Esophagus squamous epithelium (tissue), 5 donors: Measurements from ENCODE around the gene MAGI1. TPM values are rescaled to one million over a fixed set of nuclear protein-coding genes. Genes with fewer than 3 reads are reported as not detected.

Source experiments
- DNase-seq: peaks from one replicate; lab custom pipeline; 2025; lab: John Stamatoyannopoulos, UW
- H3K27ac ChIP-seq, 4 donors: fragments of 200-600 bp; sonication (generic); one replicate each; pipeline ENCODE4 v1.5.1; 2016 to 2019; ENCODE audit warnings: mild to moderate bottlenecking in 1 of 4
- H3K27me3 ChIP-seq, 4 donors: fragments of 200-600 bp; sonication (generic); 1 replicate in 3 of 4; 2 replicates in 1 of 4; pipeline versions ENCODE4 v1.5.1 to v1.6.0; 2017 to 2021; ENCODE audit warnings: antibody characterized with exemption in 1 of 4
- H3K36me3 ChIP-seq, 3 donors: fragments of 200-600 bp; sonication (generic); one replicate each; pipeline ENCODE4 v1.5.1; 2016 to 2019
- H3K4me1 ChIP-seq, 3 donors: fragments of 200-600 bp; sonication (generic); one replicate each; pipeline ENCODE4 v1.5.1; 2017 to 2019
- H3K4me3 ChIP-seq, 4 donors: fragments of 200-600 bp; sonication (generic); 1 replicate in 3 of 4; 2 replicates in 1 of 4; pipeline ENCODE4 v1.5.1; 2016 to 2019; ENCODE audit warnings: mild to moderate bottlenecking in 2 of 4, moderate library complexity in 1 of 4
- H3K9me3 ChIP-seq, 3 donors: fragments of 200-600 bp; sonication (generic); one replicate each; pipeline ENCODE4 v1.5.1; 2016 to 2019
- CTCF ChIP-seq, 6 experiments: fragments of 450-650 bp in 4 of 6; fragments of 200-600 bp in 2 of 6; sonication (generic) in 2 of 6; IDR thresholded peaks; one replicate each; pipeline ENCODE4 v1.5.1; 2016 to 2019; ENCODE audit warnings: antibody characterized with exemption in 6 of 6, mild to moderate bottlenecking in 4 of 6, moderate library complexity in 4 of 6
- POLR2A ChIP-seq, 4 donors: fragments of 450-650 bp; IDR thresholded peaks; one replicate each; pipeline ENCODE4 v1.6.1; 2017; ENCODE audit warnings: antibody characterized with exemption in 4 of 4, mild to moderate bottlenecking in 4 of 4, moderate library complexity in 3 of 4
- WGBS, 2 donors: methylation state at CpG; one replicate each; pipeline ENCODE4 v1.1.5; 2018; 5-methylcytosine and 5-hydroxymethylcytosine counted together
- intact Hi-C: fragments of 100-400 bp; cut with DNase I; formaldehyde crosslinking; loops from one replicate; pipeline ENCODE4 v1.15.0; 2022
- total RNA-seq, 4 donors: library from RNA; depleted of rRNA; stranded (reverse); fragments of >200 nt; gene quantifications; one replicate each; pipeline ENCODE4 v1.1.0, GENCODE V29; 2016
- donor health status: DM: yes; HTN: yes; CAD: no.

MAGI1 gene
- total RNA-seq, 4 donors from 2014 or later = 12.0 to 28.2 (median 21.1) TPM

GRCh38 chr3:65632414-65632813 is 406.3 kb downstream of the MAGI1 start:
- DNase-seq = no peak

GRCh38 chr3:65628978-65629377 is 409.7 kb downstream of the MAGI1 start:
- DNase-seq = no peak
- no peak for TF ChIP-seq POLR2A (IDR thresholded peaks at IDR 0.05)
- TF ChIP-seq CTCF (IDR thresholded peaks at IDR 0.05) = no peak
- H3K4me1 ChIP-seq = no peaks in the 10 kb centered on the region
- intact Hi-C loops = no loop called here
- H3K4me3 ChIP-seq = no peak overlapping the region
- H3K9me3 ChIP-seq = no peaks in the 10 kb centered on the region
- H3K36me3 ChIP-seq = no peaks in the 10 kb centered on the region
- 89 to 93% methylated on average over 2 of the region's 2 CpGs for WGBS, 2 donors
- no peak overlapping the region for H3K27ac ChIP-seq
- no peaks in the 10 kb centered on the region for H3K27me3 ChIP-seq

More at GRCh38 chr3:65632414-65632813, 406.3 kb downstream of the MAGI1 start:
- Histone ChIP-seq H3K4me3 (no peak overlapping the region), H3K27me3 (no peaks in the 10 kb centered on the region), H3K4me1 (no peaks in the 10 kb centered on the region), H3K9me3 (no peaks in the 10 kb centered on the region), H3K36me3 (no peaks in the 10 kb centered on the region), H3K27ac (no peak overlapping the region)
- TF ChIP-seq POLR2A (IDR thresholded peaks at IDR 0.05) (no peak), CTCF (IDR thresholded peaks at IDR 0.05) (no peak)
- intact Hi-C loops = no loop called here

GRCh38 chr3:65627062-65627461 is 411.7 kb downstream of the MAGI1 start:
- WGBS, 2 donors = 76 to 80% methylated on average over 3 of the region's 3 CpGs

GRCh38 chr3:65625305-65625704 is 413.4 kb downstream of the MAGI1 start:
- intact Hi-C loops = no loop called here
- Histone ChIP-seq H3K9me3 (no peaks in the 10 kb centered on the region), H3K4me1 (no peaks in the 10 kb centered on the region), H3K27me3 (no peaks in the 10 kb centered on the region), H3K36me3 (no peaks in the 10 kb centered on the region), H3K4me3 (no peak overlapping the region), H3K27ac (no peak overlapping the region)
- no peak for DNase-seq
- no peak for TF ChIP-seq POLR2A (IDR thresholded peaks at IDR 0.05)
- TF ChIP-seq CTCF (IDR thresholded peaks at IDR 0.05) = no peak
- 63 to 64% methylated on average over 3 of the region's 3 CpGs for WGBS, 2 donors

More at GRCh38 chr3:65627062-65627461, 411.7 kb downstream of the MAGI1 start:
- no peak overlapping the region for H3K4me3 ChIP-seq
- no peaks in the 10 kb centered on the region for H3K27me3 ChIP-seq
- H3K36me3 ChIP-seq = no peaks in the 10 kb centered on the region
- no peak for DNase-seq
- TF ChIP-seq CTCF (IDR thresholded peaks at IDR 0.05) (no peak), POLR2A (IDR thresholded peaks at IDR 0.05) (no peak)
- H3K4me1 ChIP-seq = no peaks in the 10 kb centered on the region
- H3K27ac ChIP-seq = no peak overlapping the region
- intact Hi-C loops = no loop called here
- H3K9me3 ChIP-seq = no peaks in the 10 kb centered on the region

- 60 to 75% methylated on average over 1 of the region's 1 CpG for WGBS, 2 donors
- no peaks in the 10 kb centered on the region for H3K9me3 ChIP-seq
- no peaks in the 10 kb centered on the region for H3K27me3 ChIP-seq
- no peak overlapping the region for H3K27ac ChIP-seq
- intact Hi-C loops = no loop called here
- DNase-seq = no peak
- H3K36me3 ChIP-seq = no peaks in the 10 kb centered on the region
- no peak for TF ChIP-seq CTCF (IDR thresholded peaks at IDR 0.05)
- no peak for TF ChIP-seq POLR2A (IDR thresholded peaks at IDR 0.05)
- no peaks in the 10 kb centered on the region for H3K4me1 ChIP-seq
- no peak overlapping the region for H3K4me3 ChIP-seq
Observed at GRCh38 chr3:65623362-65623761, 415.4 kb downstream of the MAGI1 start.
